GM19452 (cell line): Measurements from ENCODE around the gene RAVER1.
A peak's percentile ranks its signal among the peaks of the same experiment; 100 is the strongest.
"Not testable (repeated sequence)": the region's sequence is repeated elsewhere in the genome, so short reads cannot be mapped to it uniquely, and the experiment has no call there.

Source experiments
- ATAC-seq: cut with Tn5 transposase; IDR thresholded peaks from one replicate; pipeline ENCODE4 v1.9.1; 2021; ENCODE audit not compliant: unreplicated experiment

RAVER1 gene, protein sequence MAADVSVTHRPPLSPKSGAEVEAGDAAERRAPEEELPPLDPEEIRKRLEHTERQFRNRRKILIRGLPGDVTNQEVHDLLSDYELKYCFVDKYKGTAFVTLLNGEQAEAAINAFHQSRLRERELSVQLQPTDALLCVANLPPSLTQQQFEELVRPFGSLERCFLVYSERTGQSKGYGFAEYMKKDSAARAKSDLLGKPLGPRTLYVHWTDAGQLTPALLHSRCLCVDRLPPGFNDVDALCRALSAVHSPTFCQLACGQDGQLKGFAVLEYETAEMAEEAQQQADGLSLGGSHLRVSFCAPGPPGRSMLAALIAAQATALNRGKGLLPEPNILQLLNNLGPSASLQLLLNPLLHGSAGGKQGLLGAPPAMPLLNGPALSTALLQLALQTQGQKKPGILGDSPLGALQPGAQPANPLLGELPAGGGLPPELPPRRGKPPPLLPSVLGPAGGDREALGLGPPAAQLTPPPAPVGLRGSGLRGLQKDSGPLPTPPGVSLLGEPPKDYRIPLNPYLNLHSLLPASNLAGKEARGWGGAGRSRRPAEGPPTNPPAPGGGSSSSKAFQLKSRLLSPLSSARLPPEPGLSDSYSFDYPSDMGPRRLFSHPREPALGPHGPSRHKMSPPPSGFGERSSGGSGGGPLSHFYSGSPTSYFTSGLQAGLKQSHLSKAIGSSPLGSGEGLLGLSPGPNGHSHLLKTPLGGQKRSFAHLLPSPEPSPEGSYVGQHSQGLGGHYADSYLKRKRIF

DNA sequence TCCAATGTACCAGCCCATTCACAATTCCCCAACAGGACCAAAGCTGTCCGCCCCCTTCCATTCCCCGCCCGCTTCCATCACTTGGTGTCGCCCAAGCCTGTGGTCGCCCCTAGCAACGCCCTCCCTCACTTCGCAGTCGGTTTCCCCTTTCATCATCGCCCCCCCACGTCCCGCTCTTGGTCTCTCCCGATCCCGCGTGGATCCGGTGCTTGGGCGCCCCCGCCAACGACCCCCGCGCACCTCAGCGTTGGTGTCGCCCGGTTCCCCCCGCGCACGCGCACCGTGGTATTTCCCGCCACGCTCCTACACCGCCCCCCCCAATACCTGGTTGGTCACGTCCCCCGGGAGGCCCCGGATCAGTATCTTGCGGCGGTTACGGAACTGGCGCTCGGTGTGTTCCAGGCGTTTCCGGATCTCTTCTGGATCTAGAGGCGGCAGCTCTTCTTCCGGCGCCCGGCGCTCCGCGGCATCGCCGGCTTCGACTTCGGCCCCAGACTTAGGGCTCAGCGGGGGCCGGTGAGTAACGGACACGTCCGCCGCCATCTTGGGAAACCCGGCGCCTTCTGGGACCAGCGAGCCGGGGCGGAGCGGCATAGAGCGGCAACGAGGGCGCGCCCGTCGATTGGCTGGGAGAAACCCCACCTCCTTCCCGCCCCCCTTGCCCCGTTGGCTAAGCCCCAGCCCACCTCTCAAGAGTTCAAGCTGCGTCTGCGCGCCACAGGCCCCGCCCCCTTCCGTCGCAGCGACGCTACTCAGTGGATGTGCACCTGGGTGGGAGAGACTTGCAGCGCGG is at the start of gene RAVER1:
TSS of gene RAVER1 (minus strand) at position 565 of the 793 bp plus-strand sequence. CDS start at position 543, 22 bp downstream.
- peak; percentile 87 for ATAC-seq

DNA sequence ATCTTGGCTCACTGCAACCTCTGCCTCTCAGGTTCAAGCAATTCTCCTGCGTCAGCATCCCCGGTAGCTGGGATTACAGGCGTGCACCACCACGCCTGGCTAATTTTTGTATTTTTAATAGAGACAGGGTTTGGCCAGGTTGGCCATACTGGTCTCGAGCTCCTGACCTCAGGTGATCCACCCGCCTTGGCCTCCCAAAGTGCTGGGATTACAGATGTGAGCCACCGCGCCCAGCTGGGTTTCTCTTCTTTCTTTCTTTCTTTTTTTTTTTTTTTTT is 49.8 kb upstream of the RAVER1 start:
- not testable (repeated sequence) for ATAC-seq

DNA sequence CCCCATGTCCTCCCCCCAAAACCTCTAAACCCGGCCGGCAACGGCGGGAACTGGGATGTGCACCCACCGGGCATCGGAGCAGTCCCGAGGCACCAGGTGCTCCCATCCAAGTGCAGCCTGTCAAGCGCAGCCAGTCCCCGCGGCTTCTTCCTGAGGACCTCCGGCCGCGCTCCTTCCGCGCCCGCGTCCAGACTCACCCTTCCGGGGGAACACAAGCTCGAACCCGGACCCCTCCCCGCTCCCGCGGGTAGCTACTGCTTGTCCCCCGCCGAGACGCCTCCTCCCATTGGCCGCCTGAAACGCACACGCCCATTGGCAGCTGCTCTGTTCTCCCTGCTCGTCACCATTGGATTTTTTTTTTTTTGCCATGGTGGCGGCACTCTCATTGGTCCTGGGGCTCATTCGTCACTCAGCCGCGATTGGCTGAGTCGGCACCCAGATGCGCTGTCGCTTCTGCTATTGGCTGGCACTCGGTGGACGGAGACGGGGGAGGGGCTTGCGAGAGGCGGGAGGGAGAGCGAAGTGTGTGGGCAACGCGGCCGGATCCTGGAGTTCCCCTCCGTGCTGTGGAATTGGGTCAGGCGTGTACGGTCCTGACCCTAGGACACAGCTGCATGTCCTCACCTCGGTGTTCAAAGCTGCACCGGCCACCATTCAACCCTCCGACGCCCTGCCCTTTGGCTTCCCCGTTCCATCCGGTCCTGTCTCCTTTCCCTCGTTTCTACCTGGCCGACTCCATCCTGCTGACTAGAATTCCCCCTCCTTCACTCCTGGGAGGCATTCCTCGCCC is 47.2 kb upstream of the RAVER1 start, which contains the start of gene TYK2:
TSS of gene TYK2 (minus strand) at position 260 of the 790 bp plus-strand sequence. CDS start 2,166 bp downstream, outside the sequence.
- ATAC-seq = peak; percentile 91

DNA sequence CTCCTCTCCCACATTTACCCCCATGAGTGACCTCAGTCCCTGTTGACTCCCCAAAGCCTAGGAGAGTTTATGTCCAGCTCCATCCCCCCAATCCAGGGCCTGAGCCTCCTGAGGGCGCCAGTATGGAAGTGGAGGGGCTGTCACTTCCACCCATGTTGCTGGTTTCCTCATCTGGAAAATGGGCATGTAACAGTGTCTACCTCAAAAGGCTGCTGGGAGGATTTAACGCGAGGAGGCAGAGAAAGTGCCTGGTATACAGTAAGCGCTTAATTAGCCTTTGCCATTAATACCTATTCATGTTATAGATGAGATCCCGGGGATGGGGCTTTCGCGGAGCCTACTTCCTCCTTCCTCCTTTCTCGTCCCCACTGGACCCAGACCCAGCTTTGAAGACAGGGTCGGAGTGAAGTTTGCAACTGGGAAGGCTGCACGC is 46.6 kb upstream of the RAVER1 start:
- no peak for ATAC-seq

DNA sequence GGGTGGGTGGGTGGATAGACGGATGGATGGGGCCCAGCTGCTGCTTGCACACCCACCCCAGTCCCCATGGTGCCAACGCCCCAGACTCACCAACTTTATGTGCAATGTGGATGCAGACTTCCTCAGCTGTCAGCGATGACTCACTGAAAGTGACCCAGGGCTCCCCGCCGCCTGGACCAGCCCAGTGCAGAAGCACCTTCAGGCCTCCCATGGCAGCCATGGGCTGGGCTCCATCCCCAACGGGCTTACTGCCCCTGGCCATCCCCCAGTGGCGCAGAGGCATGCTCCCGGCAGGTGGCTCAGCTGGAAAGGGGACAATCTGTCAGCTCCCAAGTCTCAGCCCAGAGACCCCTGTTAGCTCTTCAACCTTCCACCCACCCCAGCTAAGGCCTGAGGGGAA is 44.8 kb upstream of the RAVER1 start:
- no peak for ATAC-seq

DNA sequence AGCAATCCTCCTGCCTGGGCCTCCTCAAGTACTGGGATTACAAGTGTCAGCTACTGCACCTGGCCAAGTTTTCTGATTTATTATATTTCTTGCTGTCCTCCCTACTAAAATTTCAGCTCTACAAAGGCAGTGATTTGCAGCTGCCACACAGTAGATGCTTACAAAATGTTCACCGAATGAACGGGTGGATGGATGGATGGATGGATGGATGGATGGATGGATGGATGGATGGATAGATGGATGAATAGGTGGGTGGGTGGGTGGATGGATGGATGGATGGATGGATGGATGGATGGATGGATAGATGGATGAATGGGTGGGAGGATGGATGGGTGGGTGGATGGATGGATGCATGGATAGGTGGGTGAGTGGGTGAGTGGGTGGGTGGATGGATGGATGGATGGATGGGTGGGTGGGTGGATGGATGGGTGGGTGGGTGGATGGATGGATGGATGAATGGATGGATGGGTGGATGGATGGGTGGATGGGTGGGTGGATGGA is 43.9 kb upstream of the RAVER1 start:
- ATAC-seq = not testable (repeated sequence)

DNA sequence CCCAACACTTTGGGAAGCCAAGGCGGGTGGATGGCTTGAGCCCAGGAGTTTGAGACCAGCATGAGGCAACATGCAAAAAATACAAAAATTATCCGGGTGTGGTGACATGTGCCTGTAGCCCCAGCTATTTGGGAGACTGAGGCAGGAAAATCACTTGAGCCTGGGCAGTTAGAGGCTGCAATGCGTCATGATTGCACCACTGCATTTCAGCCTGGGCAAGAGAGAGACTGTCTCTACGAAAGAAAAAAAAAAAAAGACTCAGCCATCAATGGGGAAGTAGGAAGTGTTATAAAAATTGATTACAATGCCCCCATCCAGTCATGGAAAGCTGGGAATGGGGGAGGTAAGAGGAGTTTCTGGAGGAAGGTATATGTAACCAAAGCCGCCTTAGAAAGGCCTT is 41.6 kb upstream of the RAVER1 start:
- ATAC-seq = no peak

DNA sequence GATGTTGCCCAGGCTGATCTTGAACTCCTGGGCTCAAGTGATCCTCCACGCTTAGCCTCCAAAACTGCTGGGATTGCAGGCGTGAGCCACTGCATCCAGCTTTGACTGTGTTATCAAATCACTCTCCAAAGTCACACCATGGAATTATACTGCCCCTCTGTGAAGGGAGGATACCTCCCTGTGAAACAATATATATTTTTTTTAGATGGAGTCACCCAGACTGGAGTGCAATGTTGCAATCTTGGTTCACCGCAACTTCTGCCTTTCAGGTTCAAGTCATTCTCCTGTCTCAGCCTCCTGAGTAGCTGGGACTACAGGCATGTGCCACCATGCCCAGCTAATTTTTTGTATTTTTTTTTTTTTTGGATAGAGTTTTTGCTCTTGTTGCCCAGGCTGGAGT is 39.4 kb upstream of the RAVER1 start:
- no peak for ATAC-seq

DNA sequence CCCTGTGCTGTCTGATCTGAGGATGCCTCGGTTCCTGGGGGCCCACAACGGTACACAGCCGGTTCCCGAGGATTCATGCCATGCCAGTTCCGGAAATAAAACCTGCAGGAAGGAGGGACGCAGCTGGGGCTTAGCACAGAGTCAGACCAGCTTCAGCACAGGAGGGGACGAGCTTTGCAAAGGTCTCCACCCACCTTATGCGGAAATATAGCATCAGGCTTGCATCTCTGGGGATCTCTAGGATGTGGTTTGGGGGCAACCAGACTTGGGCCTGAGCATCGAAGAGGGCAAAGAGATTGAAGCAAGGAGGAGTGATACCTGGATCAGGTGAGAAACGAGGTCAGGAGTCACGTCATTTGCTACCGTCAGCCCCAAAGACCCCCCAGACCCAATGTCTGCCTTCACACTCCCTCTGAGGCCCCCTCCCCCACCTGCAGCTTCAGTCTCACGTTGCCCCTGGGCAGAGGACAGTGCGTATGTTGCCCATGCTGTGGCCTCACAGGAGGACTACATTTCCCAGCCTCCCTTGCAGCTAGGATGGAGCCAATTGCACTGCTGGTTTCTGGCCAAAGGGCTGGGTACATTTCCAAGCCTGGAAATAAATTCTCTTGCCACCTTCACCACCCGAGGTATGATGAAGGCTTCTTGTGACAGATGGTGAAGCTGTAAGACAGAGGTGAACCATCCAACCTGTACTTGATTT is 34.9 kb upstream of the RAVER1 start:
- ATAC-seq = no peak

DNA sequence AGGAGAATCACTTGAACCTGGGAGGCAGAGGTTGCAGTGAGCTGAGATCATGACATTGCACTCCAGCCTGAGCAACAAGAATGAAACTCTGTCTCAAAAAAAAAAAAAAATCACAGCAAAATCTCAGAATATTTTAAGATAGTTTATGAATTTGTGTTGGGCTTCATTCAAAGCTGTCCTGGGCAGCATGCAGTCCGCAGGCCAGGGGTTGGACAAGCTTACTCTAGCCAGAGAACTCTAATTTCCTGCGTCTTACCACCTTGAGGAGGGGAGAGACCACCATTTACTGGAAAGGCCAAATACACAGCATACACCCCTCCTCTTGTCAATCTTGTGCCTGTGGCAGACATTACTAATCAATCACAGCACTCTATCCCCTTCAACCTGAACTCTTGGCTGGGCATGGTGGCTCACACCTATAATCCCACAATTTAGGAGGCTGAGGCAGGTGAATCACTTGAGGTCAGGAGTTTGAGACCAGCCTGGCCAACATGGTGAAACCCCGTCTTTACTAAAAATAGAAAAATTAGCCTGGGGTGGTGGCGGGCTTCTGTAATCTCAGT is 33.7 kb upstream of the RAVER1 start:
- ATAC-seq = not testable (repeated sequence)

DNA sequence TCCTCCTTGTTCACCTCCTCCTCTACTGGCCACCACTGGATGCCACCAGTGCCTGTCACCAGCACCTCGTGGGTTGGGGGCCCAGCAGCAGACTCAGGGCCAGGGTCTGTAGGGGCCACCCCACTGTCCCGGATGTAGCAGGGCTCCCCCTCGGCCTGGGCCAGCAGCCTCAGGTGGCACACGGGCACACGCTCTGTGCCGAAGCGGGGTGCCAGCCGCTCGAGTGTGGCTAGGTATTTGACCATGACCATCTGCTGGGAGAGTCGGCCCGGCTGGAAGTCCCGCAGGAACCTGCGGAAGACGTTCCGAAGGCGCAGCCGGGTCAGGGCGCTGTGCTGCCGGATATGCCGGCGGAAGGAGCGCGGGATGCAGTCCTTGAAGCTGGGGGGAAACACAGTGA is 32.2 kb upstream of the RAVER1 start:
- ATAC-seq = no peak

DNA sequence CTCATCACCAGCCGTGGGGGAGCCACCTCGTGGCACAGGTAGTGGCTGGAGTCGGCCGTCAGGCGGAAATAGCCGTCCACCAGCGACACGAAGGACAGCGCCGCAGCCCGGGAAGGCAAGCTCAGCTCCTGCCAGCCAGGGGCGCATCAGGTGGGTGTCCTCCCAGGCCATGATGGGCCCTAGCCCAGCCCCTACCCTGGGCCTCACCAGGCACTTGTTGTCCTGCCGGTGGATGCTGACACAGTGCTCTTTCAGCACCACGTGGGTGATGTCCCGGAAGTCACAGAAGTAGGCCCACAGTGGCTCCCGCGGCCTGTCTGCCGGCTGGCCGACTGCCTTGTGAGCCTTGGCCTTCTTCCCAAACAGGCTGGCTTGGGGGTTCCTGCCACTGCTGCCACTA is 31.3 kb upstream of the RAVER1 start:
- ATAC-seq = no peak

DNA sequence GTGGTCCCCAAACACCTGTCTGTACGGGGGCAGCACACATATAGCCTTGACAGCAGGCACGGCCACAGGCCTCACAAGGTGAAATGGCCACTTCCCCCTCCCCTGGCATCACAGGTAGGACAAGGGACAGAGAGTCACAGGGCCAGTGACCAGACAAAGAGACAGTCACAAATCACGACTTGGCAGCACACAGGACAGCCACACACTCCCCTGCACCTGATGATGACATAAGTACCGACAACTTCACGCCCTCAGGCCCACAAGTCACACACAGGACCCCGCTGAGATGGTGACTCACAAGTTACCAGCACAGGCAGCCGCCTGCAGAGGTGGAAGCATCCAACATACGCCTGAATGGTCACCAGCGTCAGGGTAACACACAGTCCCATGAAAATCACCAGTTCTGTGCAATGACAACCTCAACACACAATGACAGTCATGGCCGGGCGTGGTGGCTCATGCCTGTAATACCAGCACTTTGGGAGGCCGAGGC is 30.5 kb upstream of the RAVER1 start:
- ATAC-seq = no peak

DNA sequence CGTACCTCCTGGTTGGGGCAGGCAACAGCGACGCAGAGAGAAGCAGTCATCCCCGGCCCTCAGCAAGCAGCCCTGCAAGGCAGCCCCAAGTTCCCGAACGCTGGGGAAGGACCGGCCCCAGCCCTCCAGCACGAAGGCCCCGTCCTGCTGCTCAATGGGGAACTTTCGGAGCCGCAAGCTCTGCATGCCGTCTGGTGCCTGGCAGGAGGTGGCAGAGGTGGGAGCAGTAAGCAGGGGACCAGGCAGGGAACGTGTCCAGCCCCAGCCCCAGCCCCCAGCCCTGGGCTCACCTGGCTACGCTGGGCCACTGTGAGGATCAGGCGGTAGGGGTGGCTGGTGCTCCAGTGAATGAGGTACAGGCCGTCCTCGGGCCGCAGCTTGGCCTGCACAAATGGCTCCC is 28.9 kb upstream of the RAVER1 start:
- no peak for ATAC-seq

DNA sequence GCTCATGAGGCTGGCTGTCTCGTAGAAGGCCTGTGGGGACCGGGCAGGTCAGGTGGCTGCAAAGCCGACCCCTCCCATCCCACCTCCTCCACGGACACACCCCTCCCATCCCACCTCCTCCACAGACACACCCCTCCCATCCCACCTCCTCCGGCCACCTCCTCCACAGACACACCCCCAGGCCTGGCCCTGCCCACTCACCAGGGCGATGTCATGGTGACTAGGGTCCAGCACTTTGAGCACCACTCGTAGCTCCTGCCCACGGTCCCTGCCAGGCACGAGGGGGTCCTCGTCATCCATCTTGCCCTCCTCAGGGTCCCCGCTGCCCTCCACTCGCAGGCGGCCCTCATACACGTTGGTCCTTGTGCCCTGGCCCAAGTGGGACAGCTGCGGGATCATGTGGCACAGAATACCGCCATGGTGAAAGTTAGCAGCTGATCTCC is 28.3 kb upstream of the RAVER1 start:
- no peak for ATAC-seq

DNA sequence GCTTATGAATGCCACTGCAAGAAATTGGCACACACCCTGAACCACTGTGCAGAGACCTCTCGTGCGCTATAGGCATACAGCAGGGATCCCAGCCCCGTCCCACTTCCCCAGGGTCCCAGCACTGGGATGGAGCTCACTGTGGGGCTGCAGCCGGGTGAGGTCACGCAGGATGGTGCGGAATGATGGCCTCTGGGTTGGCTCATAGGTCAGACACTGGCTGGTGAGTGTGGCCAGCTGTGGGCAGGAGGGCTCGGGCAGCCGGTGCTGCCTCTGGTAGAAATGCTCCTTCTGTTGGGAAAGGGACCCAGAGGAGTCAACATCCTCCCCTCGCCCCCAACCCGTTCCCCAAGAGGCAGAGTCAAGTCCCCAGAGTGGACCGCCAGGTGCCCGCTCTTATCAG is 23.1 kb upstream of the RAVER1 start:
- no peak for ATAC-seq

DNA sequence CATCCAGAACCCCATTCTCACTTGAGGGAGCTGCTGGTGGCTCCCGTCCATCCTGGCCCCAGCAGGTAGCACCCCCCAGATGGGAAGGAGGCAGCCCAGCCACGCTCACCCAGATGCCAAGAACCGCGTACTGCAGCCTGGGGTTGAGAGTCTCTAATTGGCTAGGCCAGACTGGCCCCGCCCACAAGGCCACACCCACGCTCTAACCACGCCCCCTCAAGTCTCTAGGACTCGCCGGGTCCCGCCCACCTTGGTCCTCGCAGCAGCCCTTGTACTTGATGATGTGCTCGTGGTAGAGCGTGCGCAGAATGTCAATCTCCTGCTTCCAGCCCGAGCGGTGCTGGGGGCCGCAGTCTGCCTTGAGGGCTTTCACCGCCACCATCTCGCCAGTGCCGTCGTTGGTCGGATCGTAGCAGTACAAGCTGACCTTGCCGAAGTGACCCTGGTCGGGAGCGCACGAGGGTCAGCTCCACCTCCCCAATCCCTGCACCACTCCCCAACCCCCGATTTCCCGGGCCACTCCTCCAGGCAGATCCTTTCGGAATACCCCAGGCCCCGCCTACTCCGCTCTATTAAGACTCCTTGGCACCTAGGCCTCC is 20.6 kb upstream of the RAVER1 start:
- no peak for ATAC-seq

DNA sequence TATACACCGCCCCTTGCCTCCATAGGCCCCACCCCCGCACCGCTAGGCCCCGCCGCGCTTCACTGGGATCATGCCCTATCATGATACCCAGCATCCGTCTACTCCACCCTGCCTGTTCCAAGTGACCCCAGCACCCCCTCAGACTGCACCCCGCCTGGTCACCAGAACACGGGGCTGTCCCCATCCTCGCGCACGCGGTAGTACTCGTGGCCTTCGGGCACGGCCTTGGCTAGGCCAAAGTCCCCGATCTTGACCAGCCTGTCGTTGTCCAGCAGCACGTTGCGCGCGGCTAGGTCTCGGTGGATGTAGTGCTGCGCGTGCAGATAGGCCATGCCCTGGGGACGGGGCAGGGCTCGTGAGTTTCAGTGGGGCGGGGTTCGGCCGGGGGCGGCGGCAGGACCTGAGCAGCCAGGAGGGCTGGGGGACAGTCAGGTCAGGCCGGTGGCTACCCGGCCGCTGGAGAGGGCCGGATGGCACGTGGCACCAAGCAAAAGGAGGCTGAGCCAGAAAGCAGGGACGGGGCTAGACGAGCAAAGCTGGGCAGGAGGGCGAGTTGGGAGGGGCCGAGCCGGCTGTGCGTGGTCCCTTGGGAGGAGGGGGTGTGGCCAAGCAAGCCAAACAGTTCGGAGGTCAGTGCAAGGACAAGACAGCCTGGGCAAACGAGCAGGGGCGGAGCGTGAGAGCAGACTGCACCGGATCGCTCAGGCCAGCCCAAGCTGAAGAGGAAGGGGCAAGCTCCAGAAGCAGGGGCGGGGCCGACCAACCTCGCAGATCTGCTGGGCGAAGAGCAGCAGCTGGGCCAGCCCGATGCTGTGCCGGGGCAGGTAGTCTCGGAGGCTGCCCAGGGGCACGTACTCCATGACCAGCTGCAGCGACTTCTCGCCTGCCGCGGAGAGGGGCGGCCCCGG is 19.7 kb upstream of the RAVER1 start:
- ATAC-seq = no peak
